Muscle of arm (tissue), 12 donors: ENCODE data around the gene CENPU. TPM values are rescaled to one million over a fixed set of nuclear protein-coding genes. Genes with fewer than 3 reads are reported as not detected.

Experiments used
- DNase-seq: peaks from one replicate; pipeline ENCODE4 v3.0.0-alpha.2; 2013
- polyA plus RNA-seq, 12 donors: library from polyadenylated mRNA; unstranded; fragments of 120-200 nt; gene quantifications; one replicate each; pipeline ENCODE4 v1.2.1, GENCODE V29; 2013; ENCODE audit not compliant: insufficient read length in 12 of 12

The CENPU gene
- polyA plus RNA-seq, 12 donors = 19.1 to 48.5 (median 29.9) TPM; not detected in 1

DNA sequence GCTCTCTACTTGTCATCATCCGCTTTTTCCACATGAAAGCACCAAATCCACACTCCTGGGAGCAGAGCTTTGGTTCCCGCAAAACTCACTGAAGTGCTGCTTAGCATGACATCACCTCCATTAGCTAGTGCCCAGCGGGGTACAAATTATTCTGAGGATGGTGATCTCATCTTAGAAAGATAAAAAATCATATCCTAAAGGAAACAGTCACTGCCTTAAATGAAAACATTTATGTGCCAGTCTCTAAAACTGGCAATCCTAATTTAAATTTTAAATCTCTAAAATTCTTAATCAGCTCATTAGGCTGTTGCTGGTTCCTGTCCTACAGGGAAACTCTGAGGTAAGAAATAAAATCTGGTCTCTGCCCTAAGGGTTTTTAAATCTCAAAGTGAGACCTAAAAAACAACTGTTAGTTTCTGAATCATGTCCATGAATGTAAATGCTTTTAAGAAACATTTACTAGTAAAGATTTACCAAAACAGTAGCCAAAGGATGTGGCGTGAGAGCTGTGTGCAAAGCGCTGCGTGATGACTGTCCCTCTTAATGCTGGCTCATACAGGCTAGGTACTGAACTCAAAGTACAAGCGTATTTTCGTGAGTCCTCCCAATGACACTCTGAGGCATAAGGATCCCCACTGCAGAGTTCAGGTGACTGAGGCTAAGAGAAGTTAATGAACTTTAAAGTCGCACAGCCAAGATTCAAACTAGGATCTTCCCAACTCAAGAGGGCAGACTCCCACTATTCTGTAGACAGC, 89.2 kb downstream of the CENPU start:
- no peak for DNase-seq

Other genes starting within 250 kb of the CENPU start
- 10 to 100 TPM in 11 of 12 donors, not detected in 1; 28.5 to 59.4 (median 51.7) TPM for gene CASP3, start 84.6 kb downstream of the CENPU start, polyA plus RNA-seq
- 10 to 100 TPM in 11 of 12 donors, not detected in 1; 23.4 to 53.0 (median 30.0) TPM for gene PRIMPOL, start 84.4 kb downstream of the CENPU start, polyA plus RNA-seq
- gene ACSL1, start 91.9 kb upstream of the CENPU start, polyA plus RNA-seq = 10 to 100 TPM in 11 of 12 donors, not detected in 1; 27.1 to 64.0 (median 53.9) TPM